DMS79 (cell line): ENCODE data around the gene POU2F3.
"Not testable (repeated sequence)": the region's sequence is repeated elsewhere in the genome, so short reads cannot be mapped to it uniquely, and the experiment has no call there.

Experiments used
- DNase-seq: peaks from one replicate; lab custom pipeline; 2025; lab: John Stamatoyannopoulos, UW

The POU2F3 gene

DNA sequence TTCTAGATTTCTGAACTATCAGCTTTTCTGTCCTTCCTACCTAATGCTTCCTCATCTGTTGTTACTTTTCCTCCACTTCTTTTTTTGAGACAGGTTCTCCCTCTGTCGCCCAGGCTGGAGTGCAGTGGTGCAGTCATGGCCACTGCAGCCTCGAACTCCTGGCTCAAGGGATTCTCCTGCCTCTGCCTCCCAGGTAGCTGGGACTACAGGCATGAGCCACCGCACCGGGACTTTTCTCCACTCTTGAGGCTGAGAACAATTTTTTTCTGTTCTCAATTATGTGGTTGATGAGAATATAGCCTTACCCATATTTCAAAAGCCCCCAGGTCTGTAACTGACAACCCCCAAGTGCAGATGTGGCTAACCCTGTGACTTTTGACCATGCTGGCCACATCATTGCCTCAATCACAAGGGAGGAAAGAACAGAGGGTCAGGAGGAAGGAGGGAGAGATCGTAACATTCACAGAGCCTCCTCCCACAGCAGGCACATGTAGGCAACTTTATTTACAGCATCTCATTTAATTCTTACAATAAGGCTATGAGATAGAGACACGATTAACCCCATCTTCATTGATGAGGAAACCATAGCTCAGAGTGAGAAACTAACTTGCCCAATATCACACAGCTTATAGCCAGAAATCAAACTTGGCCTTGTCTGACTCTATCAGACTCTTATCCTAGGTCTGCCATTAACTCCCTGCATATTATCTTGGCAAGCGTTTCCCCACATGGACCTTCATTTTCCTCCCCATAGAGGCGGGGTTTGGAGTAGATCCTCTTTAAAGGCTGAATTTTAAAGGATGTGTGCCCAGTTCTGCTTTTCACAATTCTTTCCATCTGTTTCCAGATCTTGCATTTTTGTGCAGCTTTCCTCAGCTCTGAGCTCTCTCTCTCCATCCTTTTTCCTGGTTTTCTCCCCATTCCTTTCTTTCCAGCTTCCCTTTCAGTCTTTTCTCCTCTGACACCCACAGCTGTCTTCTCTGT, 9.6 kb downstream of the POU2F3 start:
- DNase-seq, result no peak

DNA sequence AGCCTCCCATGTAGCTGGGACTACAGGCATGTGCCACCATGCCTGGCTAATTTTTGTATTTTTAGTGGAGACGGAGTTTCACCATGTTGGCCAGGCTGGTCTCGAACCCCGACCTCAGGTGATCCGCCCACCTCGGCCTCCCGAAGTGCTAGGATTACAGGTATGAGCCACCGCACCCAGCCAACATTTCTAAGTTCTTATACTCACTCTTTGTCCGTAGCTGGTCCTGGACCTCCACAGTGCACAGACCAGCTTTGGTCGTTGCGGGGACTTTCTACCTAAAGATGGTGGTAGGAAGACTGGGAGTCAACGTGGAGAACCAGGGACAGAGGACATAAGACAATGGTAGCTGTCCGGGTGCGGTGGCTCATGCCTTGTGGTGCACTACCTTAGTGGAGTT, 13.4 kb downstream of the POU2F3 start:
- not testable (repeated sequence) for DNase-seq

DNA sequence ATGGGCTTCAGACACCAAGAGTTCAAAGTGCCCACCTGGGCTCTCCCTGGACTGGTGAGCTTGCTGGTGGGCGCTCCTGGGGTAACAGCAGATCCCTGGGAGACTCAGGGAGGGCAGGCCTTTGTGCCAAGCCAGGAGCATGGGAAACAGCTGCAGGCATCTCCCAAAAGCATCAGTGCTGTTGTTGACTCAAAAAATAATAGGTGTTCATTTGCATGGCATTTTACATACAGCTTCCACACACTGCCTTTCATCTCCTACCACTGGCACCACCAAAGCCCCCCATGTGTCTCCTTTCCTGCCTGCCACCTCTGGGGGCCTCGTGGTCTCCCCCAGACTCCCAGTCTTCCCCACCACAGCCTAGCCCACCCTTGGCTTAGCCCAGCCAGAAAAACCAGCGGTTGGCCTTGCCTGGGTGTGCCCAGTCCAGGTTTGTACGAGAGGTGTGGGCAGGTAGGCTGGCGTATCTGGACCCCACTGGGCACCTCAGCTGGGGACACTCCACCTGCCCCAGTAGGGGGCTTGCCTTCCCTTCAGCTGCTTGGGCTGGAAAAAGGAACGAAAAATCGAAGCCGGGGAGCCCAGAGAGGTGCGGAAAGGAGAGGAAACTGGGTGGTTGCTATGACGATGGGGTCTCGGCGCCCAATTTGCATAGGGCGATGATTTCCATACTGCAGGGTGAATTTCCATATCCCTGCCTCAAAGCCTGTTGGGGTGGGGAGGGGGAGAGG, 15.0 kb downstream of the POU2F3 start:
- peak; percentile 12 for DNase-seq

DNA sequence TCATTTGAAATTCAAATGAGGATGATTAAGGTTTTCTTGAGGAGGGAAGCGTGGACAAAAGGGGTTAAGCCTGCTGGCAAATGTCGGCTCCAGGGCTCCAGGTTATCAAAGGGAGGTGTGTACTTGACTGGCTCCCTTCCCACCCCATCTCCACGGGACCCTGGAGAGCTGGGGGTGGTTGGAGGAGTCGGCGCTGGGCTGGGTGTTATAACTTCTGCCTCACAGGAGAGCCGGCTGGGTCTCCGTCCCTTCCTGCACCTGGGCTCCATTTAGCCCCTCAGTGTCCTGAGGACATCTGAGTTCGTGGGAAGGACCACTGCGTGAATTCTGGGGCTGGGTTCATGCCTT, 15.6 kb downstream of the POU2F3 start:
- DNase-seq, result no peak

DNA sequence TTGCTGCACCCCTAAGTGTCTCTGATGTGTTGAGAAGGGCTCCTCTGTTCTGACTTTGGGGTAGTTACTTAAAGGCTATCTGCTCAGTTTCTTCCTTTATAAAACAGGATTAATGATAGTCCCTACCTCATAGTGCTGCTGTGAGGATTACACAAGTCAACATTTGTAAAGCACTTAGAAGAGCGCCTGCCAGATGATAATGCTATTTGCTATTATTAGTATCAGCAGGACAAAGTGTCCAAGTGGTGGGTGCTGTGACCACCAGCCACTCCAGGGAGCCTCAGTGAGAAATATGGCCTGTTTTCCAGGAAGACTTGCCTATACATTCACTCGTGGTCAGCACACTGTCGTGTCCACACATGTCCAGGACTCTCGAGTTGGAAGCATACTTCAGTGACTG, 16.2 kb downstream of the POU2F3 start:
- DNase-seq, result no peak

DNA sequence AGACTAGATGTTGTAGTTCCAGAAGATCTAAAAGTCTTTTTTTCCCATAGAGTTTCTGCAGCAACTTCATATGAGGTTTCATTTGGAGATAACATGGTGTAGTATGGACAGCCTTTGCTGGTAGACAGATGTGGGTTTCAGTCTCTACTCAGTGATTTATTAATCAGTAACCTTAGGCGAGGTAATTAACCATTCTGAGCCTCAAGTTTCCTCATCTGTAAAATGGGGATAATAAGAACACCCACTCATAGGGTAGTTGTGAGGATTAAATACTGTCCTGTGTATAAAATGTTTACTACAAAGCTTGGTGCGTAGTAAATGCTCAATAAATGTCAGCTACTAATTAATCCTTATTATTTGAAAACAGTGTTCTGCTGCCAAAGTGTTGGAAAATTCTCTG, 16.8 kb downstream of the POU2F3 start:
- DNase-seq, result no peak

DNA sequence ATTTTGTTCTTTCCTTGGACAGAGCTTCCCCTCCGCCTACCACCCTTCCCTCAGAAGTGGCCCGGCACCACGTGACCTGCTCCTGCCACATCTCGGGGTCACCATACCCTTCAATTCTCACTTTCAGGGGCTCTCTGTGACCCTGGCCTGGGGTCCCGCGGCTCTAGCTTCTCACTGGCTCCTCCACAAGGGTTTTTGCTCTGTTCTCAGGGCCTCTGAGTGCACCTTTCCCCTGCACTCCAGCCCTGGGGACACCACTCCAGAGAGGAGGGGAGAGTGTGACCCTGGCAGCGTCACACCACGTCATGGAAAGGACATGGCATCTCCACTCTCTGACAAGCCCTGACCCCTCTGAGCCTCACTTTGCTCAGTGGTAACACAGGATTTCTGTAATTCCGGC, 17.4 kb downstream of the POU2F3 start:
- no peak for DNase-seq

DNA sequence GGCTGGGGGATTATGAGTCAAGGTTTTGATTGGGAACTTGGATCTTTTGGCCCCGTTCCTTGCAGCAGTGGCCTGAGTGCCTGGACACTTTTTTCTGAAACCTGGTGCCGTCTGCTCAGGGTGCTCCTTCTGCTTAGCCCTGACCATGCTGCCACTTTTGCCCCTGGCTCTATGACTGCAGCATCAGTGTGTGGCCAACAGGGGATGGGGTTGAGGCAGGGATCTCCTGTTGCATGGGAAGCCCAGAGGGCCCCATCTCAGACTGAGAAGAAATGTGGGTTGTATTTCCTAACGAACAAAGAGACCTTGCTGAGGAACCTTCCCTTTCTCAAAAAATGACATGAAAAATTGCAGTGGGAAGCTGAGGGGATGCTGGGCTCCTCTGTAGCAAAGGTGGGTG, 18.7 kb downstream of the POU2F3 start:
- DNase-seq, result no peak

DNA sequence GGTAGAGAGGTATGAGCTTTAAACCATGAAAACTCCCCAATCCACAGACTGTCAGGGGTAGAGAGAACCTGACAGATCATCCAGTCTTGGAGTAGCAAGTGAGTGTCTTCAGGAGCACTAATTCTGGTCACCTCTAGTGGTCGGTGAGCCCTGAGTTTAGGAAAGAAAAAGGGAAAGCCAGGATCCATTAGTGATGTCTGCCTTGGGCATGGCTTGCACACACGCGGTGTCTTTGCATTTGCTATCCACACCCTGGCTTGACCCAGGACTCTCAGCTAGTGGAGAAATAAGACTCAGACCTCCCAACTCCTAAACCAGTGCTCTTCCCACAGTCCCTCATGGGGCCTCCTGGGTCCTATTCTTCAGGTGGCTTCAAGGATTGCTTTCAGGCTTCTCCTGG, 19.3 kb downstream of the POU2F3 start:
- no peak for DNase-seq

DNA sequence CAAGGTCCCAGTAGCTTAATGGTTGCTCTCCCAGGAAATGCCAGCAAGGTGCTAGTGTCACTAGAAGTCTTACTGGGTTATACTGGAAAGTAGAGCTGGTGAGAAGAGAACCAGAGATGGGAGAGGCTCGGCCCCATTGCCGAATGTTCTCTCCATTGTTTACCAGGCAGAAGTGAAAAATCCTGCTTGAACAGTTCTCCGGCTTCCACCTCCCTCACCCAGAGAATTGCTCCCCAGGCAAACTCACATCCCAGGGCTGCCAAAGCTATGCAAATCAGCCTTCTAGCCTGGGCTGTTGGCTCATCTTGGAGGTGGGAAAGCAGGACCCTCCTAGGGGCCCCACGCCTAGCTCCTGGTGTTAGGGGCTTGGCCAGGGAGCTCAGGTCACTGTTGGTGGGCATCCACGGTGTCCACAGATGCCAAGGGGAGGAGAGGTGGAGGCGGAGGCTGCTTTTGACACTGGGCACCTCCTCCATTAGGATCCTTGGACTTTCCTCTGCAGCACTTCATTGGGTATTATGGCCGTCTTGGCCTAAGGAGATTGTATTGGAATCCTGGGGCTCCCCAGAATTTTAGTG, 20.1 kb downstream of the POU2F3 start:
- no peak for DNase-seq

DNA sequence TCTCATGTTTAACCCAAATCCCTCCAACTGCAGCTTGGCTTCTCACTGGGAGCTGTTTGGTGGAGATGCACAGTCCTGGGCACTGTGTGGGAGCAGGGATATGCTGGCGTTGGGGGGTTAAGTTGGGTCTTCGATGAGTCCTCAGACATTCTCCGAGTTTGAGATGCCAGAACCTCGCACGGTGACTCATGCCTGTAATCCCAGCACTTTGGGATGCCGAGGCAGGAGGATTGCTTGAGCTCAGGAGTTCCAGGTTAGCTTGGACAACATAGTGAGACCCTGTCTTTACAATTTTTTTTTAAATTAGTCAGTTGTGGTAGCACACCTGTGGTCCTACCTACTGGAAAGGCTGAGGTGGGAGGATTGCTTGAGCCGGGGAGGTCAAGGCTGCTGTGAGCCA, 20.7 kb downstream of the POU2F3 start:
- no peak for DNase-seq

DNA sequence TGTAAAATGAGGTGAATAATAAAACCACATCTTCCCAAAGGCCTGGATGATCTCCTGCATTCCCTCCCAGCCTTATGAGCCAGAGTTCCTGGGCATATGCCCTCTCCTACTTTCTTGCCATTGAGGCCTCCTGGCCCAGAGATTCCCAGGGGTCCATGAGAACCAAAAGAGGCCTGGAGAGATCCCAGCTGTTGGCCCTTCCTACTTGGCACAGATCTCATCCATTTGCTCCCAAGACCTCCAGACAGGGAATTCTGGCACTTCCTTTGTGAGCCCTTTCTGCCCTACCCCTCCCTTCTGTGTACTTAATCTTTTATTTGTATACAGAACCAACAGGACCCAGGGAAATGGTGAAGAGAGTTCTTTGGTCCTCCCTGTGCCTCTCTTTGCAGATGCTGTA, 21.4 kb downstream of the POU2F3 start:
- DNase-seq, result no peak

DNA sequence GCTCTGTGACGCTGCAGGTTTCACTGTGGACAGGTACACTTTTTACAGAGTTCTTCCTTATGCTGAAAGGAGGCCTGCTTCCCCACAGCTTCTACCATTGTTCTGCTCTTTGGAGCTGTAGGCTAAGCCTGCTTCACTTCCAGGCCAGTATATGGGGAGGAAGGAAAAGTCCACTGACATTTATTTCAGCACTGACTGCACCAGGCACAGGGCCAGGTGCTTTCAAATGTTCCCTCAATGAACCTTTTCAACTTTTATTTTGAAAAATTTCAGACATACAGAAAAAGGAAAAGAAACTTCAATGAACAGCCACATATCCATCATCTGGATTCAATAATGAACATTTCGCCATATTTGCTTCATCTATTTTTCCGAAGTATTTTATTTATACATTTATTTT, 22.0 kb downstream of the POU2F3 start:
- DNase-seq, result no peak

DNA sequence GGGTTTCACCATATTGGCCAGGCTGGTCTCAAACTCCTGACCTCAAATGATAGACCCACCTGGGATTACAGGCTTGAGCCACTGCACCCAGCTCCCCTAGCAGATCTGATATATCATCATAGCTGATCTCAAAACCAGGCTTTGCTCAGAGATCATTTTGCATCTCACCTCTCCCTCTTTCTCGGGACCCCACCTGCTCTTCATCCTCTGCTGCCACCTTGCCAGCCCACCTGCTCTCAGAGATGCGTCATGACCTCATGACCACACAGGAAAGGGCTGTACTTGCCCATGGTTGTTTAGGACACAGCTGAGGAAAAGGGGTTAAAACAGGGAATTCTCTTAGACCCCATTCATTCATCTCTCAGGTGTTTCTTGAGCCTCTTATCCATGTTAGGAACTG, 27.4 kb downstream of the POU2F3 start:
- DNase-seq, result no peak

DNA sequence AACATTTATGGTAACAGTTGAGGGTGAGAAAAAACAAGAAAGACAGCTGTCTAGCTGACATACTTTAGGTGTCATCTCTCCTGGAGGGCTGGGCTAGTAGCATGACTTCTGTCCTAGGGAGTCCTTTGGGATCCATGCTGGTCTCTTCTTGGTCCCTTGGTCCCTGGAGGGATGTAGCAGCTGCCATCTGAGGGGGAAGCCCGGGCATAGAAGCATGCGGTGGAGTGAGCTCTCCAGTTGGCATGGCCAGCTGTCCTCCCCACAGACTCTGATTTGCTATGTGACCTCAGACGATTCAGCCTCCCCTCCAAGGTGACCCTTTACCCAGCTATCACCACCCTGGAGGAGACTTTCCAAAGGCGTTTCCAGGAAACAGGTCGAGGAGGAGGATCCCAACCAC, 28.7 kb downstream of the POU2F3 start:
- DNase-seq, result no peak

DNA sequence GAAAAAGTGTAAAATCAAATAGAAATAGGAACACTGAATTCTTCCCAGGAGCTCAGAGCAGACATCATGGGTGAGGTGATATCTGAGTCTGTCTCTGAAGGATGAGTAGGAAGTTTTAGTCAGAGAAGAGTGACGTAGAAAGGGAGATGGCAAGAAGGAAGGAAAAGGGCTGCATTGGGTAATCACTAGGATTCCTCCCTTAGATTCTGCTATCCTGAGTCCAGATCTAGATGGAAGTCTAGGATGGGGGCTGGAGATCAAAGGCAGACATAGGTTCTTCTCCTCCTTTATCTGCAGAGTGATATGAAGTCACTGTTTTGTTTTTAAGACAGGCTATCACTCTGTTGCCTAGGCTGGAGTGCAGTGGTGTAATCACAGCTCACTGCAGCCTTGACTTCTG, 30.4 kb downstream of the POU2F3 start:
- DNase-seq, result no peak

DNA sequence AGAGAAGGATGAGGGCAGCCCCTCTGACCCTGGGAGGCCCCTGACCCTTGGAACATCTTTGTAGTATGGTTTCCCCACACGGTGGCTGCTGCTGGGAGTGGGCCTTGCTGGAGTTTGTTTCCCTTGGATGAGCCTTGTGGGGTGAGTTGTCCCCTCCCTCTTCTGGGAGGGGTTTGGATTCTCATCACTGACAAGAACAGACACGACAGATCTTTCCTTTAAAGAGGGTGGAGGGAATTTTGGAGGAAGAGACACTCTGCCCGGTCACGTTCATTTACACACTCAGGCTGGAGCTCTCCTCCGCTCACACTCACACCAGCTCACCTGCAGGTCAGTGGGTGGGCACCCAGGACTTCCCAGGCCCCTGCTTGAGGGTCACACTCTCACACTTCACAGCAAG, 31.7 kb downstream of the POU2F3 start:
- DNase-seq, result no peak

DNA sequence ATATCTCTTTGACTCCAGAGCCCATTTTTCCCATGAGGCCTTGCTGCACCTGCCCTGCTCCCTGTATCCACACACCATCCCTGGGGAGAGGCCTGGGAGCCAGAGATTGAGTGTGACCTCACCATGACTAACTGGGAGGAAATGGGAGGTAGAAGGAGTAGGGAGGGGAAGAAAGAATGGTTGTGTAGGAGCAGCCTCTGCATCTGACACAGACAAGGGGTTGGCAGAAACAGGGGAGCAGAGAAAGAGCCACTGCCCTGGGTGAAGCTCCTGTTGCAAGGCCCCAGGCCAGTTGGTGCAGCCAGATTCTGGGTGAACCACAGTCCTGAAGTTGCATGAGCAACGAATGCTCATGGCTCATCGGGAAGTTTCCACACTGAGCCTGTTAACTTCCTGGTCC, 32.4 kb downstream of the POU2F3 start:
- no peak for DNase-seq

DNA sequence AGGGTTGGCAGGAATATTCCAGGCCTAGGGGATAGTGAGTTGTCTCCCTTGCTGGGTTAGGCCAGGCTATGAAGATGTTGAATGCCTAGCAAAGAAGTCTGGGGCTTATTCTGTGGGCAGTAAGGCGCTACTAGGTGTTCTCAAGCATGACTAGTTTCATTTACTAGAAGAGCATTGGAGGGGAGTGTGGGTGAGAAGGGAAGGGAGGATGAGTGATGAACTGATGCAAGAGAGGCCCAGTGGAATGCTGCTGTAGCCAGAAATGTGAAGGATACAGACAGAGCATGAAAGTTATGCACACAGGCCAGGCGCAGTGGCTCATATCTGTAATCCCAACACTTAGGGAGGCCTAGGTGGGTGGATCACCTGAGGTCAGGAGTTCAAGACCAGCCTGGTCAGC, 33.5 kb downstream of the POU2F3 start:
- DNase-seq, result no peak

DNA sequence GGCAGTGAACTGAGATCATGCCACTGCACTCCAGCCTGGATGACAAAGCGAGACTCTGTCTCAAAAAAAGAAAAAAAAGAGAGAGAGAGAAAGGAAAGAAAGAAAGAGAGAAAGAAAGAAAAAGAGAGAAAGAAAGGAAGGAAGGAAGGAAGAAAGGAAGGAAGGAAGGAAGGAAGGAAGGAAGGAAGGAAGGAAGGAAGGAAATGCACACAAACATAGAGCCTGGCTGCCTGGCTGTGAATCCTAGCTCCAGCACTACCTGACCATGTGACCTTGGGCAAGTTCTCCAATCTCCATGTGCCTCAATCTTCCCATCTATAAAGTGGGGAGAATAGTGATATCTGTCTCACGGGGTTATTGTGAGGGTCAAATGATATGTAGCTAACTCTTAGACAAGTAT, 34.0 kb downstream of the POU2F3 start:
- not testable (repeated sequence) for DNase-seq

DNA sequence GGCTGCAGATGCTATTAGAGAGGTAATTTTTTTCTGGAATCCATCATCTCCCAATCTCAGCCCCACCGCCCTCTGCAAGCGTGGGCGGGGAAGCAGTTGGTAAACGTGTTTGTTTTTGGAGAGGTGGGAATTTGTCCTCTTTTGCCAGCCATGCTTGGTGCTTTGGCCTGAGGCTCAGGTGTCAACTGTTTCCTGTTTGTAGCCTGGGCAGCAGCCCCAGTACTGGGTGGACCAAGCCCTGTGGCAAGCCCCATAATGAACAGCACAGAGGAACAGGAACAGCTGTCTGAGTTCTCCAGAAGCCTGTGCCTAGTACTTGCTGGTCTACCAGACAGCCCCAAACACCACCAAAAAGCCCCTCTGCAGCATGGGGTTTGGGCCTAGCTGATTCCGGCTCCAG, 39.6 kb downstream of the POU2F3 start:
- DNase-seq, result no peak

DNA sequence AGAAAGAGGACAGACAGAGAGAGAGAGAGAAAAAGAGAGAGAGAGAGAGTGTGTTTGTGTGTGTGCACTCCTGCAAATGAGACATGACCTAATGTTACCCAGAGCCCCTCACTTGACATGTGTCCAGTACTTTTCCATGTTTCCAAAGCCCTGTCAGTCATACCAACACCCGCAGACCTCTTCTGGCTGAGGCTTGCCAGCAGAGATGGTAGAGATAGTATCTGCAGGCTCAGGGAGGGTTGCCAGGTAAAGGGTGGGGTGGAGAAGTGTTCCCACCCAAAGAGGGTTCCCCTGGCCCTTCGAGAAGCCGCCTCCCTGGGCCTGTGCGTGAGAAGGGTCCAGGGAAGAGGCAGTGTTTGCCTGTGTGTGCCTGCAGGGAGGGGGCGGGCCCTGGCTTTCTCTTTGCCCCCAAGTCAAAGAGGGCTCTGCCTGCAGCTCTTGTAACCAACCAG, 40.7 kb downstream of the POU2F3 start:
- no peak for DNase-seq
